CD4-positive, alpha-beta T cell treated with Interleukin-10 for 1 hour (primary cell): ENCODE results near the gene POLE.
A peak's percentile ranks its signal among the peaks of the same experiment; 100 is the strongest.

Experiments
- DNase-seq: peaks from one replicate; pipeline ENCODE4 v3.0.0-alpha.2; 2020

Gene POLE, protein sequence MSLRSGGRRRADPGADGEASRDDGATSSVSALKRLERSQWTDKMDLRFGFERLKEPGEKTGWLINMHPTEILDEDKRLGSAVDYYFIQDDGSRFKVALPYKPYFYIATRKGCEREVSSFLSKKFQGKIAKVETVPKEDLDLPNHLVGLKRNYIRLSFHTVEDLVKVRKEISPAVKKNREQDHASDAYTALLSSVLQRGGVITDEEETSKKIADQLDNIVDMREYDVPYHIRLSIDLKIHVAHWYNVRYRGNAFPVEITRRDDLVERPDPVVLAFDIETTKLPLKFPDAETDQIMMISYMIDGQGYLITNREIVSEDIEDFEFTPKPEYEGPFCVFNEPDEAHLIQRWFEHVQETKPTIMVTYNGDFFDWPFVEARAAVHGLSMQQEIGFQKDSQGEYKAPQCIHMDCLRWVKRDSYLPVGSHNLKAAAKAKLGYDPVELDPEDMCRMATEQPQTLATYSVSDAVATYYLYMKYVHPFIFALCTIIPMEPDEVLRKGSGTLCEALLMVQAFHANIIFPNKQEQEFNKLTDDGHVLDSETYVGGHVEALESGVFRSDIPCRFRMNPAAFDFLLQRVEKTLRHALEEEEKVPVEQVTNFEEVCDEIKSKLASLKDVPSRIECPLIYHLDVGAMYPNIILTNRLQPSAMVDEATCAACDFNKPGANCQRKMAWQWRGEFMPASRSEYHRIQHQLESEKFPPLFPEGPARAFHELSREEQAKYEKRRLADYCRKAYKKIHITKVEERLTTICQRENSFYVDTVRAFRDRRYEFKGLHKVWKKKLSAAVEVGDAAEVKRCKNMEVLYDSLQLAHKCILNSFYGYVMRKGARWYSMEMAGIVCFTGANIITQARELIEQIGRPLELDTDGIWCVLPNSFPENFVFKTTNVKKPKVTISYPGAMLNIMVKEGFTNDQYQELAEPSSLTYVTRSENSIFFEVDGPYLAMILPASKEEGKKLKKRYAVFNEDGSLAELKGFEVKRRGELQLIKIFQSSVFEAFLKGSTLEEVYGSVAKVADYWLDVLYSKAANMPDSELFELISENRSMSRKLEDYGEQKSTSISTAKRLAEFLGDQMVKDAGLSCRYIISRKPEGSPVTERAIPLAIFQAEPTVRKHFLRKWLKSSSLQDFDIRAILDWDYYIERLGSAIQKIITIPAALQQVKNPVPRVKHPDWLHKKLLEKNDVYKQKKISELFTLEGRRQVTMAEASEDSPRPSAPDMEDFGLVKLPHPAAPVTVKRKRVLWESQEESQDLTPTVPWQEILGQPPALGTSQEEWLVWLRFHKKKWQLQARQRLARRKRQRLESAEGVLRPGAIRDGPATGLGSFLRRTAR (N-terminal part only)

DNA sequence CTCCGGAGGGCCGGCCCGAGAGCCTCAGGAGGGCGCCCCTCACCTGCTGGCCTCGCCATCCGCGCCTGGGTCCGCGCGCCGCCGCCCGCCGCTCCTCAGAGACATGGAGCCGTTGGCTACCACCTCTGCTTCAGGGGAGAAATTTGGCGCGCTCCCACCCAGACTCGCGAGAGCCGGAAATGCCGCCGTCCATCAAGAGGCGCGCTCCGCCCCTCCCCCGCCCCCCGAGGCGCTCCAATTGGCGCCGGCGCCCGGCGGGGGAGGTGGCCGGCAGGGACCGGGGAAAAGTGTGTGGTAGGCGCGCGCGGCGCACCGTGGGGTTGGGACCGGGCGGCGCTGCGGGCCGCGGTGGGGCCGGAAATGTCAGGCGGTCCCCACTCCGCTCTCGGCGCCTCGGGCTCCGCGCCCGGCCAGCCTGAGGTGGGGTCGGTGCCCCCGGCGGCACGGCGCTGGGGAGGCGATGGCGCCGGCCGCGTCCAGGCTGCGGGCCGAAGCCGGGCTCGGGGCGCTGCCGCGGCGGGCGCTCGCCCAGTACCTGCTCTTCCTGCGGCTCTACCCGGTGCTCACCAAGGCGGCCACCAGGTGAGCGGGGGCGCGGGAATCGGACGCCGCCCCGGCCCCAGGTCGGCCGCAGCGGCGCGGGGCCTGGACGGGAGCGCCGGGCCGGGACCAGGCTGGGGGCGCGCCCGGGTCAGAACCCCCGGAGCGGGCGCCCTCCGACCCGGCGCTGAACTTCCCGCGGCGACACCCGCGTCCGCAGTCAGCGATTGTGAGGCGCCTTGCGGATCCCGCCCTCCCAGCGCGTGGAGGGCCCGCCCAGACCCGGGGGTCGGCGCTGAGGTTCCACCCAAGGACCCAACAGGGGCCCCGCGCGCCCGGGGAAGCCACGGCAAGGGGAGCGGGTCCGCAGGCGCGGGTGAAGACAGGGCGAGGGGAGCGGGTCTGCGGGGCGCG, at the start of gene POLE, which contains the start of gene PXMP2:
POLE (minus strand) TSS at position 132 of the 954 bp plus-strand sequence; CDS start at position 105, 27 bp downstream.
PXMP2 (plus strand) TSS at position 377 of the 954 bp plus-strand sequence; CDS start at position 461, 84 bp downstream.
- peak; percentile 95 for DNase-seq

DNA sequence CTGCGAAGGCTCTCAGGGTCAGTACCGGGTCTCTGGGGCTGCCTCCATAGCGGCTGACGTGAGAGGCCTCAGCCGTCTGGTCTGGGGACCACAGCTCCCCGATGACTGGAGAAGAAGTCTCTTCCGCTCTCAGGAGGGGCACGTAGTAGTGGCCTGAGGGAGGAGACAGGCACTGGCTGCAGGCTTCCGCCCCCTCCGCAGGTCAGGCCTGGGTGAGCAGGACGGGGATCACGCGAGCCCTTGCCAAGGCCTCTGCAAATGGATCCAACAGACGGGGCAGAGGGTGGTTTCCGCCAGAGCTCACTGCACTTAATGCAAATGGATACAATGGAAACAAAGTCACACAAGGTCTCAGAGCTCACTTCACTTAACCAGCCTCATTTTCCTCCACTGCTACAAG, 49.8 kb upstream of the POLE start:
- DNase-seq, result no peak

DNA sequence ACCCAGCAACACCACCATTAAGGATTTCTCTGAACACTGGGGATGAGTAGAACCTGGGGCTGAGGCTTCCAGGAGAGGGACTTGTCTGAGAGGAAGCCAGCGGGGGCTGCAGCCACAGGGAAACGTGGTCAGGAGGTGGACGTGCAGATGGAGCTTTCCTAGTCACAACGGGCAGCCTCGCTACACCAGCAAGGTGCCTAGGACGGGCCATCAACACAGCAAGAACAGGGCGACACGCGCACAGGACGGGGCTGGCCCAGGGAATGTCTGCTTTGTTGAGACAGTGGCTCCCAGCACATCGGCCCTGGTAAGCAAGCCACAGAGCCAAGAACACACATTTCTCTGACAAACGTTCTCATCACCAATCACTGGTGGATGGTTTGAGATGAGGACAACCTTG, 49.2 kb upstream of the POLE start:
- DNase-seq, result no peak

DNA sequence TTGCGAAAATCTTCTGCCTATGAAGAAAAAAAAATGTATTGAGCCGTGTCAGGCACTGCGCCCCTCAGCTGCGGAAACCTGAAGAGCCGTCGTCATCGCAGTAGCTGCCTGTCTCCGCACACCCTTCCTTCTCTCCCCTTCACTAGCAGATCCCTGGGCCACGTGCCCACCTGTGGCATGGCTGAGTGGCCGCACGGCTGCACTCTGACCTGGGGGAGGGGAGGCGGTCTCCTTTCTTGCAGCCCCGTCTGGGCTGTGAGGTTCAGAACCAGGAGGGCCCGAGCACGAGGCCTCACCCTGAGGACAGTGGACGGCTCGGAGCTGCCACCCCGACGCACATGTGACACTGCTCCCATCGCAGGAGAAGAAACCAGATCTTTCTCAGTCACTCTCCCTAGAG, 48.4 kb upstream of the POLE start:
- DNase-seq, result no peak

- no peak for DNase-seq
Measured at GRCh38 chr12:132734206-132734605, 47.1 kb upstream of the POLE start.

- DNase-seq, result no peak
Measured at GRCh38 chr12:132731574-132731973, 44.4 kb upstream of the POLE start.

DNA sequence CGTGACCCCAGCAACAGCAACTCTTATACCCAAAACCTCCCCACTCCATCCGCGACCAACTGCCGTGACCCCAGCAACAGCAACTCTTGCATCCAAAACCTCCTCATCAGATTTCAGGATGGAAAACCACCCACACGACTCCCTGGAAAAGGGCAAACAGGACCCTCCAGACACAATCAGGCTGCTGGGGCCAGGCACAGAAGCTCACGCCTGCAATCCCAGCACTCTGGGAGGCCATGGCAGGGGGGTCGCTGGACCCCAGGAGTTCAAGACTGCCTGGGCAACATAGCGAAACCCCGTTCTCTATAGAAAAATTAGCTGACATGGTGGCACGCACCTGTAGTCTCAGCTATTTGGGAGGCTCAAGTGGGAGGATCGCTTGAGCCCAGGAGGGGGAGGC, 43.2 kb upstream of the POLE start:
- DNase-seq, result no peak

DNA sequence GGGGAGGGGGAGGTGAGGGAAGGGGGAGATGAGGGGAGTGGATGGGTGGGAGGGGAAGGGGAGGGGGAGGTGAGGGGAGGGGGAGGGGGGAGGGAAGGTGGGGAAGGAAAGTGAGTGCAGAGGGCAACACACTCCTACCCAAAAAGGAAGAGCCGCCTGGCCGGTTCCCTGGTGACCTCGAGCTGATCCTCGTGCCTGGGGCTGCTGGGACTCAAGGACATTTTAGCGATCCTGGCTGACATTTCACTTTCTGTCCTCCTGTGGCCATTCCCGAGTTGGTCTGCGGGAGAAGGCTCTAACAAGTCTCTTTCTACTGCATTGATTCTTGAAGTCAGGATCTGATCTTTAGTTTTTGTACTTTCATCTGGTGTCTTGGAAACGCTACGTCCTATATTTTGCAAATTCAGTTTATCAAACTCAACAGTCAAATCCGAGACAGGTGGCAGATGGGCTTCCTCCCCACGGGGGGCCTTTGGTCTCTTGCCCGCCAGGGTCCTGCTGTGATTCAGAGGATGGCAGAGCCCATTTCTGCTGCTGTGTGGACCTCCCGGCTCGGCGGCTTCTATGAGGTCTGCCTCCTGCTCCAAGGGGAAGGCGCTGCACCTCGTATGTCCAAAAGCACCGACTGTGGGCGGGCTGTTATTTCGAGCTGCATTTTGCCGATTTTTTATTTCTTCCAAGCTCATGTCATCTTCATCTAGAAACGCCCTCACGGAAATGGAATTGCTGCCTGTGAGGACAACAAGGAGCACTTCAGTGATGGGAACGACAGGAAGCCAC, 42.6 kb upstream of the POLE start:
- no peak for DNase-seq

- DNase-seq, result no peak
Measured at GRCh38 chr12:132728502-132728901, 41.4 kb upstream of the POLE start.

DNA sequence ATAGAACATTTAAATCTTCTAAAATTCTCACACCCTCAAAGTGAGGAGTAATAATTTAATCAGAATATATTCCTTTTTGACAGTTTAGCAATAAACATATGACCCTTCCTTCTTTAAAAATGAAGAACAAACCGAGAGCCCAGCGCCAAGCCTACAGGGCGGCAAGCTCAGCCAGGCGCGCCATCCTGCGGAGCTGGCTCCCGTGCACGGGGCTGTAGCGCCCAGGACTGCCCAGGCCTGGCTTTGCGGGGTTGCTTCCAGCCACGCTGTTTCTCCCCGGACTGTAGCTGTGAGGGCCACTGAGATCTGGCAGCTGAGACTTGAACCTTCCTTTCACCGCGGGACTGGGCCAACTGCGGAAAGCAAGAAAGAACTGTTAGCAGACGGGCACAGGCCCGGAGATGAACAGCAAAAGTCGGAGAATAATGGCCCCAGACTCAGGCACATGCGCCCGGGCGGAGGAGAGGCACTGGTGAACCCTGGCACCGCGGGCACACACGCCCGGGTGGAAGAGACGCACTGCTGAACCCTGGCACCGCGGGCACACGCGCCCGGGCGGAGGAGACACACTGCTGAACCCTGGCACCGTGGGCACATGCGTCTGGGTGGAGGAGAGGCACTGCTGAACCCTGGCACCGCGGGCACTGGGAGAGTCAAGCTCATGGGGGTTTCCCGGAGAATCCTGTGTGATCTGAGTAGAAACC, 40.1 kb upstream of the POLE start:
- DNase-seq, result no peak

DNA sequence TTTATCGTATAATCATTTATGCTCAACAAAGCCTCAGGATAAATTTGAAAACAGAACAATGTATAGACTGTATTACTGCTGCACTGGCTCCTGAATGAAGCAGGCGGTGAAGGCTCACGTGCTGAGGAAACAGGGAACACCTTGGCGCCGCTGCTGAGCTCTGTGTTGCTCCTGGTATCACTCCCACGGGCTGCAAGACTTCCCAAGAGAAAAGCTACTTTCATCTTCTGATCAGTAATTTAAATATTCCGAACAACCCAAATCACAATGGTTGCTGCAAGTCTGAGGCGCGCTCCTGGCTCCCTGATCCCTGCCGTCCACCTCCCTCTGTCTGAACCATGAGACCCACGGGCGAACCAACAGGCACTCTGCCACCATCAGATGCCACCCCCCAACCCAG, 39.2 kb upstream of the POLE start:
- DNase-seq, result no peak

GRCh38 chr12:132724506-132725241, 37.5 kb upstream of the POLE start:
- no peak for DNase-seq

DNA sequence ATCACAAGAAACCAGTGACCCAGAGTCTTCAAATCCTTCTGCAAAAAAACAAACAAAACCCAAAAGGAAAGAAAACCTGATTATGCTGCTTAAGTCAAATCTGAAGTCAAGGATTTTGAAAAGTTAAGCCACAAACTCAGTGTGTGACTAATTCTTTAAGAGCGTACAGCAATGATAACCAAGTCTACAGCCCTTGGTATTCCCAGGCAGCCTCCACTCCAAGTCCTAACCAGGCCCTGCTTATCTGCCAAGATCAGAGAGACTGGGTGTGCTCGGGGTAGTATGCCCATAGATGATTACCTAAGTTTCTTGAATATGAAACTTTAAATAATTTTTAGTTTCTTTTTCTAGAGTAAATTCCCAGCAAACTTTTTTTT, 36.6 kb upstream of the POLE start:
- DNase-seq, result no peak

DNA sequence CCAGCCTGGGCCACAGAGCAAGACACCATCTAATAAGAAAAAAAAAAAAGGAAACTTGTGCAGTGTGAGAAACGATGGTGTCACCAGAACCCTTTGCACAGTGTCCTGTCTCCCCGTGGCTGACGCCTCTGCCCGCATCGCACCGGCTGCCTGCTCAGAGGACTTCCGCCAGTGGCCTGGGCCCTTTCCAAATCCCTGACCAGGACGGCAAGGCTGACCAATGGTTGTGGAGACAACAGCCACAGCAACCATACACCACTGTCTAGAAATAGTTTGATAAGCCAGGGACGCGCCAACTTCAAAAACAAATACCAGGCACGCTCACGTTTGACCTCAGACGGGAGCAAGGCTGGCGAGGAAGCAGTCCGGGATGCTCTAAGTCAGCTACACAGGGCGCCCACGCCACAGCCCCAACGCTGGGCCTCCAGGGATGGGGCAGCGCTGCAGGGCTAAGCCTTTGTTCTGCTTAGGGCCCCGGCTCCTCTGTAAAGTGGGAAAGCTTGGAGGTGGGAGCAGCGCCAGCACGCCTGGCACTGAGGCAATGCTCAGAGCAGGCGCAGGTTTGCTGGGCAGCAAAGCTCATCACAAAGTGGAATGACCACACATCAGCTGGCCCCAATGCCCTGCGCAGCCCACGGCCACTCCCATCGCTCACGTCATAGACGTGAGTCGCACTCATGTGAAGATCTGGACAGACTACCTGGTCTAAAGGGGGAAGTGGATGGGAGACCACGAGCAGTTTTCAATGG, 36.0 kb upstream of the POLE start:
- no peak for DNase-seq

GRCh38 chr12:132720606-132721345, 33.6 kb upstream of the POLE start:
- DNase-seq, result no peak

- DNase-seq, result no peak
Measured at GRCh38 chr12:132719954-132720324, 32.8 kb upstream of the POLE start.

DNA sequence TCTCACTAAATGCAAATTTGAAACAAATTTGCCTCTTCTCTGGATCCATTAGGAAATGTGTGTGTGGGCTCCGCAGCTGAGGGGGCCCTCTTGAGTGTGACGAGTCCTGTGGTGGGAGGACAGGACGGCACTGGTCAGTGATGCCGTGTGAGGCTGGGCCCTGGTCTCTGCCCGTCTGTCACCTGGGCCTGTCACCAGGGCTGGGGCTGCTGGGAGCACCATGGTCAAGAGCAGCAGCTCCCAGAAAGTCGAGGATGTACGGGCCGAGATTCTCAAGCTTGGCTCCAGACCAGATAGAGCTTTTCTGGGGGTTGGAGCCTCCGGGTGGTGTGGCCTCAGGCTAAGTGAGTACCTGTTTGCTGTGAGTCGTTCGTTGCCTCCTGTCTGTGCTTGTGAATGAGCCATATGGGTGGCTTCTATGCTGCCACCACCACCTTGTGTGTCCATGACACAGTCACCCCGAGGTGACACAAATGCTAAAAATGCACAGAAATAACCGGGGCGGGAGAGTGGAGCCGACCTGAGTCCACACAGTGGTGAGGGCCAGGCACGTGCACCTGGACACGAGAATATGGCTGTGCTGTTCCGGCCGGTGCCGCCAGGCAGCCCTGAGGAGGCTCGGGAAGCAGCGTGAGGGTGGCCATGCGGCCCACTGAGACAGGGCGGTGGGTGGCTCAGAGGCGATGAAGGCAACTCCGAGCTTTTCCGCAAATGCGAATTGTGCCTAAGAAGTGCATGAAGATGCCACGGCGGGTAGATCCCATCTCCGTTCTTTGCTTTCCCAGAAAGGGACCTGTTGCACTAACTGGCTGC, 32.2 kb upstream of the POLE start:
- DNase-seq, result no peak
